Body of pancreas (tissue), 4 donors: Measurements from ENCODE around the gene ST6GALNAC3. TPM values are rescaled to one million over a fixed set of nuclear protein-coding genes. Genes with fewer than 3 reads are reported as not detected.

Experiments
- ATAC-seq: fragments of 150-250 bp; one replicate; pipeline ENCODE4 v1.9.1; 2016
- DNase-seq, 4 donors: peaks; one replicate each; pipeline ENCODE4 v3.0.0-alpha.2; 2019
- H3K27ac ChIP-seq, 4 donors: fragments of 200-600 bp; sonication (generic); 1 replicate in 3 of 4; 2 replicates in 1 of 4; pipeline versions ENCODE4 v1.5.1 to v1.6.1; 2016 to 2019; ENCODE audit warnings: mild to moderate bottlenecking in 1 of 4, mixed read lengths in 1 of 4, moderate library complexity in 1 of 4
- H3K27me3 ChIP-seq, 2 donors: fragments of 200-600 bp; sonication (generic); one replicate each; pipeline ENCODE4 v1.6.0; 2016; ENCODE audit warnings: mild to moderate bottlenecking in 1 of 2
- H3K36me3 ChIP-seq, 2 donors: fragments of 200-600 bp; sonication (generic); replicated peaks in 1 of 2; 2 replicates each; pipeline ENCODE4 v1.5.1; 2016; ENCODE audit warnings: low read depth in 2 of 2; ENCODE audit not compliant: insufficient read depth in 1 of 2
- H3K4me1 ChIP-seq: fragments of 200-600 bp; sonication (generic); one replicate; pipeline ENCODE4 v1.6.0; 2016
- H3K4me3 ChIP-seq, 2 donors: fragments of 200-600 bp; sonication (generic); 1 replicate in 1 of 2; 2 replicates in 1 of 2; pipeline ENCODE4 v1.5.1; 2016 to 2019
- H3K9me3 ChIP-seq, 3 donors: fragments of 200-600 bp; sonication (generic); 1 replicate in 2 of 3; 2 replicates in 1 of 3; pipeline ENCODE4 v1.5.1; 2016
- POLR2A ChIP-seq, 3 donors: fragments of 450-650 bp; IDR thresholded peaks; one replicate each; pipeline ENCODE4 v1.6.1; 2016; ENCODE audit warnings: antibody characterized with exemption in 3 of 3, mild to moderate bottlenecking in 2 of 3
- WGBS, 2 donors: methylation state at CpG; one replicate each; pipeline ENCODE4 v1.1.5; 2017; 5-methylcytosine and 5-hydroxymethylcytosine counted together
- intact Hi-C: fragments of 100-400 bp; cut with DNase I; formaldehyde crosslinking; loops from one replicate; pipeline ENCODE4 v1.15.1; 2023
- total RNA-seq, 2 donors: library from RNA; depleted of rRNA; stranded (reverse); fragments of >200 nt; gene quantifications; one replicate each; pipeline ENCODE4 v1.1.0, GENCODE V29; 2016
- TF ChIP-seq, protein P1 (sequence below), 7 experiments: fragments of 450-650 bp in 4 of 7; fragments of 200-600 bp in 3 of 7; sonication (generic) in 3 of 7; IDR thresholded peaks; one replicate each; pipeline ENCODE4 v1.5.1; 2016 to 2019; ENCODE audit warnings: antibody characterized with exemption in 7 of 7

Gene ST6GALNAC3
- total RNA-seq, 2 donors from 2014 or later = 1.3 to 2.3 TPM

DNA sequence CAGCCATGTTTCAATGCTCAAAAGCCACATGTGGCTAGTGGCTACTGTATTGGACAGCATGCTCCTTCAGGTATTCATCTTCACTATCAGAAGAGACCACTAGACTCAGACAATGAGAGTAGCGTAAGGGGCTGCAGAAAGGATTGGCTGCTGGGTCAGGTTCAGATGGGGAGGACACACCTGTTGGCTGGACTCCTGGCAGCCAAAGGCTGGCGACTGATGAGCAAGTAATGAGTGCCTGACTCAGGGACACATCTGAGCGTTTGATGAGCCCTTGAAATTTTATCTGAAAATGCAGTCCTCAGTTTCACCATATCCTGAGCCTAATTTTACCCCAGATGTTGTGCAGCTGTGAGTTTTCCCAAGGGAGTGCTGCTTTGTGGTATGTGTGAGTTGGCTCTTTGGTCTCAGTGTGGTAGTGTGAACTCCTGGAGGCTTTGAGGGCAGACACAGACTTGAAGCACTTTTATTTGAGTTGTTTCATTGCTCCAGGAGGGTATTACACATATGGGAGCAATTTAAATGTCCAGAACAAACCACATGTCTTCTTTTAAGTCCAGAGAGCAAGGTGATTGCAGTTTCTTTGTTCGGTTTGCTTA is 9.6 kb downstream of the ST6GALNAC3 start:
- intact Hi-C loops = no loop called here
- Histone ChIP-seq H3K36me3 (no peaks in the 10 kb centered on the region), H3K27ac (no peak overlapping the region), H3K4me3 (no peak overlapping the region), H3K9me3 (no peaks in the 10 kb centered on the region), H3K4me1 (no peaks in the 10 kb centered on the region), H3K27me3 (no peaks in the 10 kb centered on the region)
- WGBS, 2 donors = 37 to 47% methylated on average over 4 of the region's 4 CpGs
- no peak for TF ChIP-seq POLR2A (IDR thresholded peaks at IDR 0.05)
- TF ChIP-seq, protein P1, sequence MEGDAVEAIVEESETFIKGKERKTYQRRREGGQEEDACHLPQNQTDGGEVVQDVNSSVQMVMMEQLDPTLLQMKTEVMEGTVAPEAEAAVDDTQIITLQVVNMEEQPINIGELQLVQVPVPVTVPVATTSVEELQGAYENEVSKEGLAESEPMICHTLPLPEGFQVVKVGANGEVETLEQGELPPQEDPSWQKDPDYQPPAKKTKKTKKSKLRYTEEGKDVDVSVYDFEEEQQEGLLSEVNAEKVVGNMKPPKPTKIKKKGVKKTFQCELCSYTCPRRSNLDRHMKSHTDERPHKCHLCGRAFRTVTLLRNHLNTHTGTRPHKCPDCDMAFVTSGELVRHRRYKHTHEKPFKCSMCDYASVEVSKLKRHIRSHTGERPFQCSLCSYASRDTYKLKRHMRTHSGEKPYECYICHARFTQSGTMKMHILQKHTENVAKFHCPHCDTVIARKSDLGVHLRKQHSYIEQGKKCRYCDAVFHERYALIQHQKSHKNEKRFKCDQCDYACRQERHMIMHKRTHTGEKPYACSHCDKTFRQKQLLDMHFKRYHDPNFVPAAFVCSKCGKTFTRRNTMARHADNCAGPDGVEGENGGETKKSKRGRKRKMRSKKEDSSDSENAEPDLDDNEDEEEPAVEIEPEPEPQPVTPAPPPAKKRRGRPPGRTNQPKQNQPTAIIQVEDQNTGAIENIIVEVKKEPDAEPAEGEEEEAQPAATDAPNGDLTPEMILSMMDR (IDR thresholded peaks at IDR 0.05) = no peak
- ATAC-seq (no peak), DNase-seq (peak in 3 of 4 donors; percentile 33 to 49 (median 35))

DNA sequence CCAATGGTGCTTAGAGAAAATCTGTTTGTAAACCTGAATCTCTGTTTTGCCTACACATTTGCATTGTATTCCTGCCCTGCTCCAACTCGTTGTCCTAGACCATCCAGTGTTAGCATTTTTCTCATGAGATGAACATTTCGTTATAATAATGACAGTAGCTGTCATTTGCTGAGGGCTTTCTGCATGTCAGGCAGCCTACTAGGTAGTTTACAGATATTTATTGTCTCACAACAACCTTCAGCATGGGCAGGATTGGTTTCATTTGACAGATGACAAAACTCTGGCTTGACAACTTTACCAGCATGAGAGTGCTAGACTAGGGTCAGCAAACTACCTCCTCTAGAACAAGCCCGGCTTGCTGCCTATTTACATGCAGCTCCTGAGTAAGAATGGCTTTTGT is 10.1 kb downstream of the ST6GALNAC3 start:
- no peak overlapping the region for H3K27ac ChIP-seq
- intact Hi-C loops = no loop called here
- H3K9me3 ChIP-seq = no peaks in the 10 kb centered on the region
- no peak for DNase-seq
- no peaks in the 10 kb centered on the region for H3K4me1 ChIP-seq
- H3K36me3 ChIP-seq = no peaks in the 10 kb centered on the region
- TF ChIP-seq, protein P1 (IDR thresholded peaks at IDR 0.05) = no peak
- TF ChIP-seq POLR2A (IDR thresholded peaks at IDR 0.05) = no peak
- H3K4me3 ChIP-seq = no peak overlapping the region
- WGBS, 2 donors = 48 to 67% methylated on average over 2 to 3 of the region's 3 CpGs
- no peaks in the 10 kb centered on the region for H3K27me3 ChIP-seq
- ATAC-seq = no peak

DNA sequence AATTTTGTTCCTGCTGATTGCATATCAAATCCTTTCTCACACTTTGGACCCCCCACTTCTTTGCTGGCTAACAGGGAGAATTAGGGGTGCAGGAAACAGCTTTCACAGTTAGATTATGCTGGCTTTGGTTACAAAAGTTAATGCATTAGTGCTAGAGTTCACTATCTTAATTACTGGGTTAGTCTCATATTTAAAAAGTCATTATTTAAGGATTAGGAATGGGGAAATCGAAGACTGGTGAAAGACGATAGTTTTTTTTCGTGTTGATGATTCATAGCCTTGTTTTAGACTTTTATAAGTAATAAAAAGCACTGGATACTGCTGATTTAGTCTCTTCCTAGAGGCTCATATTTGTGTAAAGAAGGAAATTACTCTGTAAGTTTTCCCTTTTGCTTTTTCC is 11.6 kb downstream of the ST6GALNAC3 start:
- Histone ChIP-seq H3K4me1 (no peaks in the 10 kb centered on the region), H3K27me3 (no peaks in the 10 kb centered on the region), H3K4me3 (no peak overlapping the region), H3K27ac (no peak overlapping the region), H3K9me3 (no peaks in the 10 kb centered on the region), H3K36me3 (no peaks in the 10 kb centered on the region)
- ATAC-seq (no peak), DNase-seq (no peak)
- no peak for TF ChIP-seq POLR2A (IDR thresholded peaks at IDR 0.05)
- TF ChIP-seq, protein P1 (IDR thresholded peaks at IDR 0.05) = no peak
- 73 to 80% methylated on average over 3 of the region's 3 CpGs for WGBS, 2 donors
- intact Hi-C loops = no loop called here

DNA sequence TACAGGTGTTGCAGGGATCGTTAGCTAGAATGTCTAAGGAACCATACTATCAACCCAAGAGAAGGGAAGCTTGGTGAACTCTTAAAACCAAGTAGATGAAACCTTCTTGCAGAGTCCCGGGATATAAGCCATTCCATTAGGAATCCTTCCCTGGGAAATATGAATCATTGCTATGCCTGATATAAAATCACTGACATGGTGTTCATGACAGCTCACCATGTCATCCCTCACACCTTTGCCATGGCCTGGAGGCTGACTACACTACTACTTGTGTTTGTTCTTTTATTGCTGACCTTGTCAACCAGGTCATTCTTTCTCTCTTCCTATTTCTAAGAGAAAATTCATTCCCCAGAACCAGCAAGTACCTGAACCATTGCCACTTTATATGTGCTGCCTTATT is 12.1 kb downstream of the ST6GALNAC3 start:
- no peaks in the 10 kb centered on the region for H3K9me3 ChIP-seq
- intact Hi-C loops = no loop called here
- no peaks in the 10 kb centered on the region for H3K4me1 ChIP-seq
- no peak for ATAC-seq
- TF ChIP-seq POLR2A (IDR thresholded peaks at IDR 0.05) = no peak
- TF ChIP-seq, protein P1 (IDR thresholded peaks at IDR 0.05) = no peak
- no peak overlapping the region for H3K4me3 ChIP-seq
- 93 to 98% methylated on average over 2 of the region's 2 CpGs for WGBS, 2 donors
- H3K36me3 ChIP-seq = no peaks in the 10 kb centered on the region
- no peak overlapping the region for H3K27ac ChIP-seq
- no peaks in the 10 kb centered on the region for H3K27me3 ChIP-seq
- no peak for DNase-seq
